Measurements from ENCODE around the gene PCDHB5.
A peak's percentile ranks its signal among the peaks of the same experiment; 100 is the strongest.
"Not testable (repeated sequence)": the region's sequence is repeated elsewhere in the genome, so short reads cannot be mapped to it uniquely, and the experiment has no call there.

The PCDHB5 gene

GRCh38 chr5:141152096-141152495 is 17.1 kb downstream of the PCDHB5 start:
- not testable (repeated sequence) for DNase-seq (ENCODE audit: low read depth)

GRCh38 chr5:141155540-141156374 is 20.8 kb downstream of the PCDHB5 start:
- DNase-seq (ENCODE audit: low read depth) = no peak

GRCh38 chr5:141157356-141157755 is 22.4 kb downstream of the PCDHB5 start:
- DNase-seq (ENCODE audit: low read depth) = not testable (repeated sequence)

- DNase-seq (ENCODE audit: low read depth) = not testable (repeated sequence)
Observed at GRCh38 chr5:141157901-141158300, 22.9 kb downstream of the PCDHB5 start.

- no peak for DNase-seq (ENCODE audit: low read depth)
Observed at GRCh38 chr5:141172381-141173204, 37.6 kb downstream of the PCDHB5 start, which contains the start of gene PCDHB7. Gene PCDHB7 (plus strand): TSS chr5:141172644. CDS start chr5:141172836, 192 bp downstream.

- not testable (repeated sequence) for DNase-seq (ENCODE audit: low read depth)
Observed at GRCh38 chr5:141174291-141175104, 39.5 kb downstream of the PCDHB5 start.

- no peak for DNase-seq (ENCODE audit: low read depth)
Observed at GRCh38 chr5:141175933-141176332, 40.9 kb downstream of the PCDHB5 start.

GRCh38 chr5:141177577-141178191 is 42.7 kb downstream of the PCDHB5 start, which contains the start of gene PCDHB8:
Gene PCDHB8 (plus strand): TSS chr5:141177790. CDS start chr5:141178035, 245 bp downstream.
- DNase-seq (ENCODE audit: low read depth) = not testable (repeated sequence)

GRCh38 chr5:141179371-141179770 is 44.4 kb downstream of the PCDHB5 start:
- DNase-seq (ENCODE audit: low read depth) = not testable (repeated sequence)

- DNase-seq (ENCODE audit: low read depth) = not testable (repeated sequence)
Observed at GRCh38 chr5:141179876-141180275, 44.9 kb downstream of the PCDHB5 start.

GRCh38 chr5:141180313-141180712 is 45.3 kb downstream of the PCDHB5 start:
- no peak for DNase-seq (ENCODE audit: low read depth)

- peak; percentile 5 for DNase-seq (ENCODE audit: low read depth)
Observed at GRCh38 chr5:141182248-141182647, 47.2 kb downstream of the PCDHB5 start, which contains the start of gene PCDHB16. Gene PCDHB16 (plus strand): TSS chr5:141182387. CDS start chr5:141182560, 173 bp downstream.

GRCh38 chr5:141184117-141184855 is 49.3 kb downstream of the PCDHB5 start:
- DNase-seq (ENCODE audit: low read depth) = not testable (repeated sequence)

- DNase-seq (ENCODE audit: low read depth) = no peak
Observed at GRCh38 chr5:141186897-141187512, 52.0 kb downstream of the PCDHB5 start, which contains the start of gene PCDHB9. Gene PCDHB9 (plus strand): TSS chr5:141187161. CDS start chr5:141187319, 158 bp downstream.
